Body of pancreas (tissue), 4 donors: ENCODE measurements around the gene ZNF442. TPM values are rescaled to one million over a fixed set of nuclear protein-coding genes. Genes with fewer than 3 reads are reported as not detected.
"Not testable (repeated sequence)": the region's sequence is repeated elsewhere in the genome, so short reads cannot be mapped to it uniquely, and the experiment has no call there.

ENCODE experiments used
- ATAC-seq: fragments of 150-250 bp; one replicate; pipeline ENCODE4 v1.9.1; 2016
- DNase-seq, 4 donors: peaks; one replicate each; pipeline ENCODE4 v3.0.0-alpha.2; 2019
- H3K27ac ChIP-seq, 4 donors: fragments of 200-600 bp; sonication (generic); 1 replicate in 3 of 4; 2 replicates in 1 of 4; pipeline versions ENCODE4 v1.5.1 to v1.6.1; 2016 to 2019; ENCODE audit warnings: mild to moderate bottlenecking in 1 of 4, mixed read lengths in 1 of 4, moderate library complexity in 1 of 4
- H3K27me3 ChIP-seq, 2 donors: fragments of 200-600 bp; sonication (generic); one replicate each; pipeline ENCODE4 v1.6.0; 2016; ENCODE audit warnings: mild to moderate bottlenecking in 1 of 2
- H3K36me3 ChIP-seq, 2 donors: fragments of 200-600 bp; sonication (generic); replicated peaks in 1 of 2; 2 replicates each; pipeline ENCODE4 v1.5.1; 2016; ENCODE audit warnings: low read depth in 2 of 2; ENCODE audit not compliant: insufficient read depth in 1 of 2
- H3K4me1 ChIP-seq: fragments of 200-600 bp; sonication (generic); one replicate; pipeline ENCODE4 v1.6.0; 2016
- H3K4me3 ChIP-seq, 2 donors: fragments of 200-600 bp; sonication (generic); 1 replicate in 1 of 2; 2 replicates in 1 of 2; pipeline ENCODE4 v1.5.1; 2016 to 2019
- H3K9me3 ChIP-seq, 3 donors: fragments of 200-600 bp; sonication (generic); 1 replicate in 2 of 3; 2 replicates in 1 of 3; pipeline ENCODE4 v1.5.1; 2016
- CTCF ChIP-seq, 7 experiments: fragments of 450-650 bp in 4 of 7; fragments of 200-600 bp in 3 of 7; sonication (generic) in 3 of 7; IDR thresholded peaks; one replicate each; pipeline ENCODE4 v1.5.1; 2016 to 2019; ENCODE audit warnings: antibody characterized with exemption in 7 of 7
- POLR2A ChIP-seq, 3 donors: fragments of 450-650 bp; IDR thresholded peaks; one replicate each; pipeline ENCODE4 v1.6.1; 2016; ENCODE audit warnings: antibody characterized with exemption in 3 of 3, mild to moderate bottlenecking in 2 of 3
- WGBS, 2 donors: methylation state at CpG; one replicate each; pipeline ENCODE4 v1.1.5; 2017; 5-methylcytosine and 5-hydroxymethylcytosine counted together
- intact Hi-C: fragments of 100-400 bp; cut with DNase I; formaldehyde crosslinking; loops from one replicate; pipeline ENCODE4 v1.15.1; 2023
- small RNA-seq: library from RNA; depleted of rRNA; stranded (forward); fragments of <200 nt; gene quantifications from one replicate; pipeline ENCODE3, GENCODE V24; 2016
- total RNA-seq, 2 donors: library from RNA; depleted of rRNA; stranded (reverse); fragments of >200 nt; gene quantifications; one replicate each; pipeline ENCODE4 v1.1.0, GENCODE V29; 2016

Gene ZNF442
- total RNA-seq, 2 donors from 2014 or later: 0.66 to 2.9 TPM

DNA sequence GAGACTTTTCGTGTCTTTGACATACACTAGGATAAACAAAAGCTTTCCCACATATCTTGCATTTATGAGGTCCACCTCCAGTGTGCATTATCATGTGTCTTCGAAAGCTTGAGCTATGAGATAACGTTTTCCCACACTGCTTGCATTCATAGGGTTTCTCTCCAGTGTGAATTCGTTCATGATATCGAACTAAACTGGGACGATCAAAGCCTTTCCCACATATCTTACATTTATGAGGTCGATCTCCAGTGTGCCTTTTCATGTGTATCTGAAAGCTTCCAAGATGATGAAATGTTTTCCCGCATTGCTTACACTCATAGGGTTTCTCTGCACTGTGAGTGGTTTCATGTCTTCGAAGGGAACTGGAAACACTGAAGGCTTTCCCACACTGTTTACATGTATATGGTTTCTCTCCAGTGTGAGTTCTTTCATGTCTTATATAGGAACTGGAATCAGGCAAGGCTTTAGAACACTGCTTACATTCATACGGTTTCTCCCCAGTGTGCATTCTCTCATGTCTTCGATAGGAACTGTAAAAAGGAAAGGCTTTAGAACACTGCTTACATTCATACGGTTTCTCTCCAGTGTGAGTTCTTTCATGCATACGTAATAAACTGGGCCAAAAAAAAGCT is 46.6 kb downstream of the ZNF442 start:
- H3K27me3 ChIP-seq: no peaks in the 10 kb centered on the region
- H3K27ac ChIP-seq: no peak overlapping the region
- no peak for ATAC-seq
- intact Hi-C loops: no loop called here
- H3K9me3 ChIP-seq: no peaks in the 10 kb centered on the region
- TF ChIP-seq POLR2A (IDR thresholded peaks at IDR 0.05) (no peak), CTCF (IDR thresholded peaks at IDR 0.05) (no peak)
- H3K4me1 ChIP-seq: peaks cover 6% of the 10 kb centered on the region
- H3K36me3 ChIP-seq: peaks cover 0 to 13% of the 10 kb centered on the region in 2 donors
- H3K4me3 ChIP-seq: no peak overlapping the region
- WGBS, 2 donors: 92 to 96% methylated on average over 13 of the region's 13 CpGs
- no peak for DNase-seq

DNA sequence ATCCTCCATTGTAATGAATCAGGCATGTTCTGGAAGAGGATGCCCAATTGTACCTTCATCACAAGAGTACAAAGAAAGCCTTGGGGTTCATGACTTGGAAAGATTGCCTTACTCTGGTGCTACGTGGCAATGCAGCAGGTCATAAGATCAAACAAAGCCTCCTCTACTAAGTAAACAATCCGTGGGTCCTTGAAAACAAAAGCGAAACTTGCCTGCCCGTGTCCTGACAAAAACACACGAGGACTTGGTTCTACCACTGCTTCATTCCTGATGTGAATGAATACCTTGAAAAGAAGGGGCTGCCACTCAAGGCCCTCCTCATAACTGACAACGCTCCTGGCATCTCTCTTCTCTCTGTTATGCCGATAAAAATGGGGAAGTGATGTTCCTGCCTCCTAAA is 50.9 kb downstream of the ZNF442 start:
- intact Hi-C loops: no loop called here
- peaks cover 6% of the 10 kb centered on the region for H3K4me1 ChIP-seq
- DNase-seq: peak in 3 of 4 donors; percentile 23 to 54 (median 38)
- H3K36me3 ChIP-seq: peaks cover 0 to 10% of the 10 kb centered on the region in 2 donors
- 39 to 43% methylated on average over 7 of the region's 7 CpGs for WGBS, 2 donors
- no peaks in the 10 kb centered on the region for H3K9me3 ChIP-seq
- no peaks in the 10 kb centered on the region for H3K27me3 ChIP-seq
- H3K4me3 ChIP-seq: no peak overlapping the region
- H3K27ac ChIP-seq: peak overlapping the region in 2 of 4 donors; percentile 42 to 60
- peak; percentile 72 for ATAC-seq
- TF ChIP-seq CTCF (IDR thresholded peaks at IDR 0.05) (no peak), POLR2A (IDR thresholded peaks at IDR 0.05) (no peak)

- intact Hi-C loops, ATAC-seq: not testable (repeated sequence)
- WGBS, 2 donors: 93 to 96% methylated on average over 12 of the region's 12 CpGs
Measured at GRCh38 chr19:12308891-12309290, 56.6 kb downstream of the ZNF442 start.

More at GRCh38 chr19:12308891-12309290, 56.6 kb downstream of the ZNF442 start:
- H3K27ac ChIP-seq, H3K9me3 ChIP-seq, DNase-seq, H3K27me3 ChIP-seq, H3K4me1 ChIP-seq, H3K36me3 ChIP-seq, H3K4me3 ChIP-seq: not testable (repeated sequence)

Small RNA genes within 50 kb of the gene (small RNA-seq; reads per million reads assigned to genes)
- gene RPS29P23: not detected

Other genes with a start within 250 kb of the ZNF442 start
- 1 to 10 TPM in 1 of 2 donors, under 1 TPM in 1; 0.66 to 4.9 TPM for gene ZNF20, start 225.3 kb downstream of the ZNF442 start, total RNA-seq
- 1 to 10 TPM; 2.3 to 2.9 TPM for gene ZNF625, start 208.9 kb downstream of the ZNF442 start, total RNA-seq
- gene ZNF136, start 202.6 kb downstream of the ZNF442 start, total RNA-seq: 1 to 10 TPM; 3.4 to 4.0 TPM
- gene ZNF44, start 70.8 kb downstream of the ZNF442 start, total RNA-seq: 10 to 100 TPM in 1 of 2 donors, 1 to 10 TPM in 1; 8.8 to 10.5 TPM
- 1 to 10 TPM in 1 of 2 donors, under 1 TPM in 1; 0.99 to 6.0 TPM for gene ZNF563, start 32.0 kb downstream of the ZNF442 start, total RNA-seq
- gene ZNF799, start 35.6 kb upstream of the ZNF442 start, total RNA-seq: 1 to 10 TPM; 4.2 to 4.6 TPM
- 1 to 10 TPM; 3.6 to 5.2 TPM for gene ZNF443, start 75.3 kb upstream of the ZNF442 start, total RNA-seq
- 1 to 10 TPM; 2.3 to 3.1 TPM for gene ZNF709, start 119.1 kb upstream of the ZNF442 start, total RNA-seq
- gene ZNF564, start 185.8 kb upstream of the ZNF442 start, total RNA-seq: 10 to 100 TPM in 1 of 2 donors, 1 to 10 TPM in 1; 5.2 to 14.2 TPM
- 1 to 10 TPM; 2.0 to 2.6 TPM for gene ZNF490, start 245.1 kb upstream of the ZNF442 start, total RNA-seq
- 10 to 100 TPM in 1 of 2 donors, 1 to 10 TPM in 1; 9.9 to 16.9 TPM for gene ZNF791, start 245.2 kb upstream of the ZNF442 start, total RNA-seq